ENCODE results near the gene MAP3K15.
A peak's percentile ranks its signal among the peaks of the same experiment; 100 is the strongest.

MAP3K15 gene

GRCh38 chrX:19514791-19515614 lies at the start of gene MAP3K15:
Gene MAP3K15 (minus strand): TSS chrX:19515508. CDS start chrX:19515261, 247 bp downstream.
- peak in 1 of 2 donors; percentile 3 for DNase-seq (ENCODE audit: low read depth in 2 of 2)

GRCh38 chrX:19564606-19565005 lies 49.3 kb upstream of the MAP3K15 start:
- DNase-seq (ENCODE audit: low read depth in 2 of 2) = no peak

- no peak for DNase-seq (ENCODE audit: low read depth in 2 of 2)
Observed at GRCh38 chrX:19563746-19564145, 48.4 kb upstream of the MAP3K15 start.

- DNase-seq (ENCODE audit: low read depth in 2 of 2) = no peak
Observed at GRCh38 chrX:19563327-19563726, 48.0 kb upstream of the MAP3K15 start.

- DNase-seq (ENCODE audit: low read depth in 2 of 2) = no peak
Observed at GRCh38 chrX:19560611-19561010, 45.3 kb upstream of the MAP3K15 start.

GRCh38 chrX:19557822-19558221 lies 42.5 kb upstream of the MAP3K15 start:
- DNase-seq (ENCODE audit: low read depth in 2 of 2) = no peak

- no peak for DNase-seq (ENCODE audit: low read depth in 2 of 2)
Observed at GRCh38 chrX:19556202-19556601, 40.9 kb upstream of the MAP3K15 start.

GRCh38 chrX:19555683-19556082 lies 40.4 kb upstream of the MAP3K15 start:
- no peak for DNase-seq (ENCODE audit: low read depth in 2 of 2)

- DNase-seq (ENCODE audit: low read depth in 2 of 2) = no peak
Observed at GRCh38 chrX:19555236-19555635, 39.9 kb upstream of the MAP3K15 start.

- DNase-seq (ENCODE audit: low read depth in 2 of 2) = no peak
Observed at GRCh38 chrX:19554786-19555185, 39.5 kb upstream of the MAP3K15 start.

- no peak for DNase-seq (ENCODE audit: low read depth in 2 of 2)
Observed at GRCh38 chrX:19552793-19553192, 37.5 kb upstream of the MAP3K15 start.

- DNase-seq (ENCODE audit: low read depth in 2 of 2) = no peak
Observed at GRCh38 chrX:19549838-19550237, 34.5 kb upstream of the MAP3K15 start.

GRCh38 chrX:19548934-19549333 lies 33.6 kb upstream of the MAP3K15 start:
- no peak for DNase-seq (ENCODE audit: low read depth in 2 of 2)

- DNase-seq (ENCODE audit: low read depth in 2 of 2) = no peak
Observed at GRCh38 chrX:19548279-19548678, 33.0 kb upstream of the MAP3K15 start.

- DNase-seq (ENCODE audit: low read depth in 2 of 2) = no peak
Observed at GRCh38 chrX:19545651-19546050, 30.3 kb upstream of the MAP3K15 start.

- DNase-seq (ENCODE audit: low read depth in 2 of 2) = peak in 1 of 2 donors; percentile 40
Observed at GRCh38 chrX:19544693-19545305, 29.5 kb upstream of the MAP3K15 start.

GRCh38 chrX:19543951-19544381 lies 28.7 kb upstream of the MAP3K15 start:
- DNase-seq (ENCODE audit: low read depth in 2 of 2) = no peak

- no peak for DNase-seq (ENCODE audit: low read depth in 2 of 2)
Observed at GRCh38 chrX:19543020-19543715, 27.9 kb upstream of the MAP3K15 start.

- no peak for DNase-seq (ENCODE audit: low read depth in 2 of 2)
Observed at GRCh38 chrX:19541931-19542330, 26.6 kb upstream of the MAP3K15 start.

- no peak for DNase-seq (ENCODE audit: low read depth in 2 of 2)
Observed at GRCh38 chrX:19541196-19541595, 25.9 kb upstream of the MAP3K15 start.

GRCh38 chrX:19540076-19540475 lies 24.8 kb upstream of the MAP3K15 start:
- no peak for DNase-seq (ENCODE audit: low read depth in 2 of 2)

- no peak for DNase-seq (ENCODE audit: low read depth in 2 of 2)
Observed at GRCh38 chrX:19539665-19540064, 24.4 kb upstream of the MAP3K15 start.

- DNase-seq (ENCODE audit: low read depth in 2 of 2) = no peak
Observed at GRCh38 chrX:19535476-19535875, 20.2 kb upstream of the MAP3K15 start.
